GM19395 (cell line): ENCODE data around the gene CD63.

Experiments
- ATAC-seq: cut with Tn5 transposase; IDR thresholded peaks from one replicate; pipeline ENCODE4 v1.9.1; 2021; ENCODE audit warnings: mild to moderate bottlenecking, moderate library complexity; ENCODE audit not compliant: unreplicated experiment

CD63 gene

GRCh38 chr12:55741931-55742680 is 13.3 kb upstream of the CD63 start:
- no peak for ATAC-seq

- ATAC-seq: no peak
Observed at GRCh38 chr12:55739025-55739378, 10.2 kb upstream of the CD63 start.

GRCh38 chr12:55738123-55739024 is 9.6 kb upstream of the CD63 start:
- peak; percentile 88 for ATAC-seq

GRCh38 chr12:55737581-55738122 is 8.8 kb upstream of the CD63 start:
- ATAC-seq: peak; percentile 10

- ATAC-seq: no peak
Observed at GRCh38 chr12:55736780-55737580, 8.2 kb upstream of the CD63 start.

GRCh38 chr12:55736076-55736475 is 7.3 kb upstream of the CD63 start:
- ATAC-seq: no peak

- no peak for ATAC-seq
Observed at GRCh38 chr12:55734595-55734994, 5.8 kb upstream of the CD63 start.

- ATAC-seq: no peak
Observed at GRCh38 chr12:55733858-55734257, 5.0 kb upstream of the CD63 start.

- no peak for ATAC-seq
Observed at GRCh38 chr12:55733021-55733555, 4.3 kb upstream of the CD63 start.

GRCh38 chr12:55732288-55732687 is 3.5 kb upstream of the CD63 start:
- no peak for ATAC-seq

- ATAC-seq: peak; percentile 50
Observed at GRCh38 chr12:55729819-55730818, 1.3 kb upstream of the CD63 start.

- peak; percentile 23 for ATAC-seq
Observed at GRCh38 chr12:55728186-55728938, 447 bp downstream of the CD63 start.

GRCh38 chr12:55727643-55728185 is 1.1 kb downstream of the CD63 start:
- ATAC-seq: no peak

GRCh38 chr12:55726971-55727370 is 1.8 kb downstream of the CD63 start:
- ATAC-seq: no peak

GRCh38 chr12:55725556-55725955 is 3.3 kb downstream of the CD63 start:
- ATAC-seq: no peak

- no peak for ATAC-seq
Observed at GRCh38 chr12:55724940-55725309, 3.9 kb downstream of the CD63 start.

GRCh38 chr12:55724226-55724939 is 4.4 kb downstream of the CD63 start:
- ATAC-seq: no peak
